ENCODE measurements around the gene TMEM97. TPM values are rescaled to one million over a fixed set of nuclear protein-coding genes. Genes with fewer than 3 reads are reported as not detected.

The TMEM97 gene
- total RNA-seq, 2 donors from 2014 or later, result 11.8 to 127 TPM

GRCh38 chr17:28327031-28327607, 8.1 kb downstream of the TMEM97 start:
- Histone ChIP-seq H3K36me3 (peaks cover 0 to 12% of the 10 kb centered on the region in 2 donors), H3K4me3 (no peak overlapping the region), H3K9me3 (no peaks in the 10 kb centered on the region), H3K4me1 (replicated peaks) (no peaks in the 10 kb centered on the region), H3K27ac (no peak overlapping the region), H3K27me3 (replicated peaks; ENCODE audit: insufficient read depth) (no peaks in the 10 kb centered on the region)
- 93% methylated on average over 9 of the region's 9 CpGs for WGBS
- intact Hi-C loops (cut with DNase I), result no loop called here
- DNase-seq (ENCODE audit: low spot score), result no peak
- TF ChIP-seq POLR2A (IDR thresholded peaks at IDR 0.05) (no peak), CTCF (IDR thresholded peaks at IDR 0.05) (no peak), POLR2AphosphoS5 (IDR thresholded peaks at IDR 0.05) (no peak)

- TF ChIP-seq CTCF (IDR thresholded peaks at IDR 0.05) (no peak), POLR2AphosphoS5 (IDR thresholded peaks at IDR 0.05) (no peak), POLR2A (IDR thresholded peaks at IDR 0.05) (no peak)
Measured at GRCh38 chr17:28327709-28328108, 8.7 kb downstream of the TMEM97 start.

GRCh38 chr17:28328325-28328724, 9.3 kb downstream of the TMEM97 start:
- H3K4me3 ChIP-seq, result no peak overlapping the region
- H3K36me3 ChIP-seq, result peaks cover 0 to 12% of the 10 kb centered on the region in 2 donors
- intact Hi-C loops (cut with DNase I), result no loop called here
- DNase-seq (ENCODE audit: low spot score), result no peak
- no peaks in the 10 kb centered on the region for H3K4me1 ChIP-seq (replicated peaks)
- no peaks in the 10 kb centered on the region for H3K27me3 ChIP-seq (replicated peaks; ENCODE audit: insufficient read depth)
- no peak overlapping the region for H3K27ac ChIP-seq
- TF ChIP-seq CTCF (IDR thresholded peaks at IDR 0.05), result no peak
- TF ChIP-seq POLR2A (IDR thresholded peaks at IDR 0.05), result no peak
- no peak for TF ChIP-seq POLR2AphosphoS5 (IDR thresholded peaks at IDR 0.05)
- 69% methylated on average over 4 of the region's 4 CpGs for WGBS
- no peaks in the 10 kb centered on the region for H3K9me3 ChIP-seq

More at GRCh38 chr17:28327709-28328108, 8.7 kb downstream of the TMEM97 start:
- Histone ChIP-seq H3K27ac (no peak overlapping the region), H3K9me3 (no peaks in the 10 kb centered on the region), H3K4me3 (no peak overlapping the region), H3K4me1 (replicated peaks) (no peaks in the 10 kb centered on the region), H3K36me3 (peaks cover 0 to 12% of the 10 kb centered on the region in 2 donors), H3K27me3 (replicated peaks; ENCODE audit: insufficient read depth) (no peaks in the 10 kb centered on the region)
- no peak for DNase-seq (ENCODE audit: low spot score)
- 66% methylated on average over 3 of the region's 3 CpGs for WGBS
- intact Hi-C loops (cut with DNase I), result no loop called here

GRCh38 chr17:28330671-28331070, 11.7 kb downstream of the TMEM97 start:
- TF ChIP-seq POLR2AphosphoS5 (IDR thresholded peaks at IDR 0.05) (no peak), POLR2A (IDR thresholded peaks at IDR 0.05) (no peak), CTCF (IDR thresholded peaks at IDR 0.05) (no peak)
- intact Hi-C loops (cut with DNase I), result no loop called here
- H3K36me3 ChIP-seq, result peaks cover 0 to 12% of the 10 kb centered on the region in 2 donors
- H3K27me3 ChIP-seq (replicated peaks; ENCODE audit: insufficient read depth), result no peaks in the 10 kb centered on the region
- H3K4me1 ChIP-seq (replicated peaks), result peaks cover 12% of the 10 kb centered on the region
- H3K9me3 ChIP-seq, result no peaks in the 10 kb centered on the region
- WGBS, result 84% methylated on average over 5 of the region's 5 CpGs
- no peak overlapping the region for H3K4me3 ChIP-seq
- no peak overlapping the region for H3K27ac ChIP-seq
- DNase-seq (ENCODE audit: low spot score), result no peak

- Histone ChIP-seq H3K36me3 (peaks cover 0 to 12% of the 10 kb centered on the region in 2 donors), H3K9me3 (no peaks in the 10 kb centered on the region), H3K4me1 (replicated peaks) (peaks cover 12% of the 10 kb centered on the region), H3K4me3 (no peak overlapping the region), H3K27ac (no peak overlapping the region), H3K27me3 (replicated peaks; ENCODE audit: insufficient read depth) (no peaks in the 10 kb centered on the region)
- DNase-seq (ENCODE audit: low spot score), result no peak
- no peak for TF ChIP-seq CTCF (IDR thresholded peaks at IDR 0.05)
- TF ChIP-seq POLR2A (IDR thresholded peaks at IDR 0.05), result no peak
- TF ChIP-seq POLR2AphosphoS5 (IDR thresholded peaks at IDR 0.05), result no peak
- intact Hi-C loops (cut with DNase I), result no loop called here
- 88% methylated on average over 6 of the region's 6 CpGs for WGBS
Measured at GRCh38 chr17:28331891-28332420, 13.0 kb downstream of the TMEM97 start.

All from prostate gland (tissue), 2 donors.